Measurements from ENCODE around the gene ARHGAP25.

ARHGAP25 gene

GRCh38 chr2:68762665-68763064 is 28.1 kb downstream of the ARHGAP25 start:
- no peak for TF ChIP-seq CTCF (IDR thresholded peaks at IDR 0.05)

- no peak for TF ChIP-seq CTCF (IDR thresholded peaks at IDR 0.05)
Measured at GRCh38 chr2:68764041-68764805, 29.6 kb downstream of the ARHGAP25 start.

- TF ChIP-seq CTCF (IDR thresholded peaks at IDR 0.05), result no peak
Measured at GRCh38 chr2:68764806-68765311, 30.2 kb downstream of the ARHGAP25 start.

- no peak for TF ChIP-seq CTCF (IDR thresholded peaks at IDR 0.05)
Measured at GRCh38 chr2:68765739-68766375, 31.2 kb downstream of the ARHGAP25 start.

- no peak for TF ChIP-seq CTCF (IDR thresholded peaks at IDR 0.05)
Measured at GRCh38 chr2:68766376-68766845, 31.8 kb downstream of the ARHGAP25 start.

GRCh38 chr2:68767031-68767961 is 32.7 kb downstream of the ARHGAP25 start:
- TF ChIP-seq CTCF (IDR thresholded peaks at IDR 0.05), result no peak

GRCh38 chr2:68767996-68768395 is 33.4 kb downstream of the ARHGAP25 start:
- TF ChIP-seq CTCF (IDR thresholded peaks at IDR 0.05), result no peak
